Esophagus squamous epithelium (tissue), 5 donors: Measurements from ENCODE around the gene IGLL5. TPM values are rescaled to one million over a fixed set of nuclear protein-coding genes. Genes with fewer than 3 reads are reported as not detected.

ENCODE experiments used
- DNase-seq: peaks from one replicate; lab custom pipeline; 2025; lab: John Stamatoyannopoulos, UW
- H3K27ac ChIP-seq, 4 donors: fragments of 200-600 bp; sonication (generic); one replicate each; pipeline ENCODE4 v1.5.1; 2016 to 2019; ENCODE audit warnings: mild to moderate bottlenecking in 1 of 4
- H3K27me3 ChIP-seq, 4 donors: fragments of 200-600 bp; sonication (generic); 1 replicate in 3 of 4; 2 replicates in 1 of 4; pipeline versions ENCODE4 v1.5.1 to v1.6.0; 2017 to 2021; ENCODE audit warnings: antibody characterized with exemption in 1 of 4
- H3K36me3 ChIP-seq, 3 donors: fragments of 200-600 bp; sonication (generic); one replicate each; pipeline ENCODE4 v1.5.1; 2016 to 2019
- H3K4me1 ChIP-seq, 3 donors: fragments of 200-600 bp; sonication (generic); one replicate each; pipeline ENCODE4 v1.5.1; 2017 to 2019
- H3K4me3 ChIP-seq, 4 donors: fragments of 200-600 bp; sonication (generic); 1 replicate in 3 of 4; 2 replicates in 1 of 4; pipeline ENCODE4 v1.5.1; 2016 to 2019; ENCODE audit warnings: mild to moderate bottlenecking in 2 of 4, moderate library complexity in 1 of 4
- H3K9me3 ChIP-seq, 3 donors: fragments of 200-600 bp; sonication (generic); one replicate each; pipeline ENCODE4 v1.5.1; 2016 to 2019
- POLR2A ChIP-seq, 4 donors: fragments of 450-650 bp; IDR thresholded peaks; one replicate each; pipeline ENCODE4 v1.6.1; 2017; ENCODE audit warnings: antibody characterized with exemption in 4 of 4, mild to moderate bottlenecking in 4 of 4, moderate library complexity in 3 of 4
- WGBS, 2 donors: methylation state at CpG; one replicate each; pipeline ENCODE4 v1.1.5; 2018; 5-methylcytosine and 5-hydroxymethylcytosine counted together
- intact Hi-C: fragments of 100-400 bp; cut with DNase I; formaldehyde crosslinking; loops from one replicate; pipeline ENCODE4 v1.15.0; 2022
- total RNA-seq, 4 donors: library from RNA; depleted of rRNA; stranded (reverse); fragments of >200 nt; gene quantifications; one replicate each; pipeline ENCODE4 v1.1.0, GENCODE V29; 2016
- TF ChIP-seq, protein P1 (sequence below), 6 experiments: fragments of 450-650 bp in 4 of 6; fragments of 200-600 bp in 2 of 6; sonication (generic) in 2 of 6; IDR thresholded peaks; one replicate each; pipeline ENCODE4 v1.5.1; 2016 to 2019; ENCODE audit warnings: antibody characterized with exemption in 6 of 6, mild to moderate bottlenecking in 4 of 6, moderate library complexity in 4 of 6
- donor health status: DM: yes; HTN: yes; CAD: no.

The IGLL5 gene
- total RNA-seq, 4 donors from 2014 or later: 5.0 to 20.7 TPM; not detected in 2

DNA sequence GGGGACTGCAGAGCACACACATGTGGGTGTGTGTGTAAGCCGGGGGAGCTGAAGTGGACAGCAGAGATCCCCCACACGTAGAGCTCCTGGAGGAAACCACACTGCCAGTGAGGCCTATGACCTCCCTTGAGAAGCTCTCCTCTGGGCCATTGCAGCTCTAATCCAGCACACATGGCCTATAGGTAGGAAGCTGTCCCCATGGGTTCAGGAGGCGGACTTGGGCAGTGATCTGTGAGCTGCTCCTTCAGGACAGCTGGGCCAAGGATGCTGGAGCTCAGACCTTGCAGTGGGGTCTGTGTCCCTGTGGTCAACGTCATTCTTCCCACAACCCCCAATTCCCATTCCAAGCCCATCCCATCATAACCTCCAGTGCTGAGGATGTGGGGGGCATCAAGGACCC is 29.8 kb downstream of the IGLL5 start:
- Histone ChIP-seq H3K27me3 (peaks cover 0 to 14% (median 0%) of the 10 kb centered on the region in 4 donors), H3K9me3 (no peaks in the 10 kb centered on the region), H3K4me1 (no peaks in the 10 kb centered on the region), H3K36me3 (no peaks in the 10 kb centered on the region), H3K27ac (no peak overlapping the region), H3K4me3 (no peak overlapping the region)
- 67 to 93% methylated on average over 2 to 3 of the region's 4 CpGs for WGBS, 2 donors
- no peak for TF ChIP-seq POLR2A (IDR thresholded peaks at IDR 0.05)
- TF ChIP-seq, protein P1, sequence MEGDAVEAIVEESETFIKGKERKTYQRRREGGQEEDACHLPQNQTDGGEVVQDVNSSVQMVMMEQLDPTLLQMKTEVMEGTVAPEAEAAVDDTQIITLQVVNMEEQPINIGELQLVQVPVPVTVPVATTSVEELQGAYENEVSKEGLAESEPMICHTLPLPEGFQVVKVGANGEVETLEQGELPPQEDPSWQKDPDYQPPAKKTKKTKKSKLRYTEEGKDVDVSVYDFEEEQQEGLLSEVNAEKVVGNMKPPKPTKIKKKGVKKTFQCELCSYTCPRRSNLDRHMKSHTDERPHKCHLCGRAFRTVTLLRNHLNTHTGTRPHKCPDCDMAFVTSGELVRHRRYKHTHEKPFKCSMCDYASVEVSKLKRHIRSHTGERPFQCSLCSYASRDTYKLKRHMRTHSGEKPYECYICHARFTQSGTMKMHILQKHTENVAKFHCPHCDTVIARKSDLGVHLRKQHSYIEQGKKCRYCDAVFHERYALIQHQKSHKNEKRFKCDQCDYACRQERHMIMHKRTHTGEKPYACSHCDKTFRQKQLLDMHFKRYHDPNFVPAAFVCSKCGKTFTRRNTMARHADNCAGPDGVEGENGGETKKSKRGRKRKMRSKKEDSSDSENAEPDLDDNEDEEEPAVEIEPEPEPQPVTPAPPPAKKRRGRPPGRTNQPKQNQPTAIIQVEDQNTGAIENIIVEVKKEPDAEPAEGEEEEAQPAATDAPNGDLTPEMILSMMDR (IDR thresholded peaks at IDR 0.05): no peak
- intact Hi-C loops: no loop called here
- no peak for DNase-seq

DNA sequence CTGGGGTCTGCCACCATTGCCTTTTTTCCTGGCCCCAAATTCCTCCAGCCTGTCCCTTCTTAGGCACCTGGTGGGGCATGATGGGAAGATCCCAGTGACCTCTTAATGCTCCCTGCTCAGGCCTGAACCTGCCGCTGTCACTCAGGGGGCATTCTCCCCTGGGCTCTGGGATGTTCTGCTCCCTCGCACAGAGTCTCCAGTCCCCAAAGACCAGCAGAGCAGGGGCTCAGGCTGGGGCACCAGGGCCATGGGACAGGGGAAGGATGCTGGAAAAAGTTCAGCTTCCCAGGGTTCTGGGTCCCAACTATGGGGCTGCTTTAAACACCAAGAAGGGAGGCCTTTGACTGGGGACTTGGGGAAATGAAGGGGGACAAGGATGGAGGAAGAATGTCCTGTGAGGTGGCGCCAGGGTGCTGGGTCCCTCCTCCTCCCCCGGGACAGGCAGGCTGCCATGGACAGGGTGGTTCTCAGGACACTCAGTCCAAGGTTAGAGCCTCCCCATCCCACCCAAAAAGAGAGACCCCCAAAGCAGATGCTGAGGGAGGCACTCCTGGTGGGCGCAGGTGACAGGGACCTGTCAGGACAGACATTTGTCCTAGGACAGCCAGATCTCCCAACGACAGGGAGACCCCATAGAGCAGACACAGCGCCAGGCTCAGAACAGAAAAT is 30.8 kb downstream of the IGLL5 start:
- Histone ChIP-seq H3K27ac (no peak overlapping the region), H3K36me3 (no peaks in the 10 kb centered on the region), H3K9me3 (no peaks in the 10 kb centered on the region), H3K4me3 (no peak overlapping the region), H3K4me1 (no peaks in the 10 kb centered on the region), H3K27me3 (peaks cover 0 to 14% (median 0%) of the 10 kb centered on the region in 4 donors)
- TF ChIP-seq, protein P1 (IDR thresholded peaks at IDR 0.05): no peak
- no peak for TF ChIP-seq POLR2A (IDR thresholded peaks at IDR 0.05)
- WGBS, 2 donors: 78% methylated on average over 2 of the region's 7 CpGs; no CpG with 5 or more reads in 1 of the 2 donors
- no peak for DNase-seq
- intact Hi-C loops: no loop called here

DNA sequence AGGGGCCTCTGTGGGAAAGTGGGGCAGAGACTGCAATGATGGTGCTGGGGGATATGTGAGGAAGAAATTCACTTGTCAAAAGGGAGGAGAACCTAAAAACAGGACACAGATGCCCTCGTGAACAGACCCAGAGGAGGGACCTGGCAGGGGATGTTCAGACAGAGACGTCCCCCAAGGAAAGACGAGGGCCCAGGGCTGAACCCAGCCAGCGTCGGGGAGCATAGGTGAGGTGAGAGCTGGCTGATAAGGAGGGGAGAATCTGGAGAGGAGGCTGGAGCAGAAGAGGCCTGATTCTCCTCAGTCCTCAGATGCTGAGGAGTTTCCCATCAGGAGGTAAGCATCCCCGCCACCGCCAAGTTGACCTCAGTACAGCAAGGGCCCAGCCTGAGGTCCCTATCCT is 31.4 kb downstream of the IGLL5 start:
- Histone ChIP-seq H3K27ac (no peak overlapping the region), H3K27me3 (peaks cover 0 to 11% (median 0%) of the 10 kb centered on the region in 4 donors), H3K4me1 (no peaks in the 10 kb centered on the region), H3K9me3 (no peaks in the 10 kb centered on the region), H3K36me3 (no peaks in the 10 kb centered on the region), H3K4me3 (no peak overlapping the region)
- 78 to 90% methylated on average over 4 to 7 of the region's 7 CpGs for WGBS, 2 donors
- intact Hi-C loops: no loop called here
- no peak for DNase-seq
- no peak for TF ChIP-seq POLR2A (IDR thresholded peaks at IDR 0.05)
- TF ChIP-seq, protein P1 (IDR thresholded peaks at IDR 0.05): no peak

DNA sequence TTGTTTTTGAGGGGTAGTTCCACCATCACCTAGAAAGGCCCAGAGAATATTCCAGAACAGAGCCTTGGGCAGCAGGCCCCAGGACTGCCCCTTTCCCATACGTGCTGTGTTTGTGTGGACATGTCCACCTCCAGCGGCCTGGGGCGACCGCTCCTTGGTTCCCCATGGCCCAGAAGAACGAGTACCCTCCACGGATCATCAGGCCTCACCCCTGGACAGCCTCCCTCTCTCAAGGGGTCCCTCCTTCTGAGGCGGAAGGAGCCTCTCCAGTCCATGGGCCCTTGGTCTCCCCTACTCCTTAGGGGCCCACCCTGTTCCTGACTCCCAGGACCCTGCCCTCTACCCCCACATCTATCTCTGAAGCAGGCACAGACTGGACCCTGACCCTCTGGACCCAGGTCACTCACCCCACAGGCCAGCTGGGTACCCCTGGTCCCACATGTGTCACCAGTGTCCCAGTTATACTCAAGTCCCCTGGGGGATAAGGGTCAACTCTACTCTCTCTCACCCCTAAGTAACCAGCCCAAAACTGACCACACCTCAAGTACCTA is 32.6 kb downstream of the IGLL5 start:
- H3K27ac ChIP-seq: no peak overlapping the region
- TF ChIP-seq POLR2A (IDR thresholded peaks at IDR 0.05): no peak
- TF ChIP-seq, protein P1 (IDR thresholded peaks at IDR 0.05): no peak
- no peak for DNase-seq
- H3K4me3 ChIP-seq: no peak overlapping the region
- no peaks in the 10 kb centered on the region for H3K9me3 ChIP-seq
- intact Hi-C loops: no loop called here
- WGBS, 2 donors: 66% methylated on average over 7 of the region's 7 CpGs; no CpG with 5 or more reads in 1 of the 2 donors
- no peaks in the 10 kb centered on the region for H3K4me1 ChIP-seq
- H3K27me3 ChIP-seq: peaks cover 0 to 3% (median 0%) of the 10 kb centered on the region in 4 donors
- no peaks in the 10 kb centered on the region for H3K36me3 ChIP-seq

DNA sequence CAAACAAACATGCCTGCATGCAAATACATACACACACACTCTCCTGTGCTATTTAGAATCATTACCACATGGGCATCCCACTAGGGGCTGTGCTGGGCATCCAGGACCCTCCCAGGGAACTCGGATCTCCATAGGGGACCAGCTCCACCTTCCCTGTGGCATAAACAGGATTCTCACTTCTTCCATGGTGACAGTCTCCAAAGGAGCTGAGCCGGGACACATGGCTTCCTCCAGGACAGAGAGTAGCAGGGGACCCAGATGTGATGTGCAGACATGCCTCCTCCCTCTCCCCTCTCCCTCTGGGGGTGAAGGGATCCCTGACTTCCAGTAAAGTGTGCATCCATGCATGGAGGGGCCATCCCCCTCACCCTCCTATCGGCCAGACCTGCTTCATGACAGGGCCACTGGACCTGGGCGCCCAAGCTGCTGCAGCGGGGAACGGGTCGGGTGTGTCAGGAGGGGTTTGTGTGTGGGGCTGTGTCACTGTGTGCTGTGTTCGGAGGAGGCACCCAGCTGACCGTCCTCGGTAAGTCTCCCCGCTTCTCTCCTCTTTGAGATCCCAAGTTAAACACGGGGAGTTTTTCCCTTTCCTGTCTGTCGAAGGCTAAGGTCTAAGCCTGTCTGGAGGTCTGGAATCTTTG is 33.4 kb downstream of the IGLL5 start:
- DNase-seq: no peak
- no peak for TF ChIP-seq POLR2A (IDR thresholded peaks at IDR 0.05)
- TF ChIP-seq, protein P1 (IDR thresholded peaks at IDR 0.05): no peak
- 72 to 76% methylated on average over 4 to 5 of the region's 13 CpGs for WGBS, 2 donors
- H3K36me3 ChIP-seq: no peaks in the 10 kb centered on the region
- H3K4me1 ChIP-seq: no peaks in the 10 kb centered on the region
- no peaks in the 10 kb centered on the region for H3K9me3 ChIP-seq
- H3K27me3 ChIP-seq: peaks cover 0 to 3% (median 0%) of the 10 kb centered on the region in 4 donors
- H3K27ac ChIP-seq: no peak overlapping the region
- intact Hi-C loops: no loop called here
- H3K4me3 ChIP-seq: no peak overlapping the region
